ENCODE measurements around the gene AMFR. TPM values are rescaled to one million over a fixed set of nuclear protein-coding genes. Genes with fewer than 3 reads are reported as not detected.

AMFR gene
- total and polyA plus RNA-seq, 4 donors = 43.3 to 309 (median 98.4) TPM

DNA sequence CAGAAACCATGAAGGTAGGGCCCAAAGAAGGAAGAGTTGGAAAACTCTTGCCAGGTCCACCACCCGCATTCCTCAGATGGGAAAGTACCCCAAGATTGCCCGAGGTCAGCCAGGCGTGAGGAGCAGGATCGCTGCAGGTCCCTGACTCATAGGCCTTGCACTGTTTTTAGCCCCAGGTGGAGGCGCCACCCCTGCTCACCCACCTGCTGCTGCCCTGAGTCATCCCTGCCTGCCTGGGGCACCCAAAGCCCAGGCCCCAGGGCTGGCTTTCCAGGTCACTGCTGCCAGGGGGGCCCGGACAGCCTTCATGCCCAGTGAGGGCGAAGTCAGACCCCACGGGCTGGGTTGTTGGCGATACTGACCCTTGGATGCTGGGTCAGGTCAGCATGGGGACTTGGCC lies 100.9 kb downstream of the AMFR start:
- H3K27ac ChIP-seq (ENCODE audit: low read depth in 1 of 2, low read length in 2 of 2) = no peak overlapping the region
- H3K9me3 ChIP-seq (ENCODE audit: control insufficient read depth in 4 of 4, low read length in 3 of 4) = no peaks in the 10 kb centered on the region
- H3K27me3 ChIP-seq (ENCODE audit: control insufficient read depth in 4 of 4, insufficient read depth in 4 of 4, low read length in 3 of 4) = no peaks in the 10 kb centered on the region
- peaks cover 0 to 4% (median 1%) of the 10 kb centered on the region in 4 donors for H3K36me3 ChIP-seq (ENCODE audit: control insufficient read depth in 4 of 4, insufficient read depth in 3 of 4, low read depth in 1 of 4, low read length in 3 of 4)
- no peak for TF ChIP-seq SP1 (IDR thresholded peaks at IDR 0.05)
- TF ChIP-seq RXRA (IDR thresholded peaks at IDR 0.05) = no peak
- no peak for TF ChIP-seq YY1 (IDR thresholded peaks at IDR 0.05)
- no peak for TF ChIP-seq HNF4G (IDR thresholded peaks at IDR 0.05)
- no peak for TF ChIP-seq NR2F2 (IDR thresholded peaks at IDR 0.05)
- TF ChIP-seq FOXA1 (IDR thresholded peaks at IDR 0.05) = no peak
- no peak for TF ChIP-seq JUND (IDR thresholded peaks at IDR 0.05)
- TF ChIP-seq CTCF (IDR thresholded peaks at IDR 0.05; ENCODE audit: low read depth, low read length, missing input control) = no peak
- TF ChIP-seq, protein P1, sequence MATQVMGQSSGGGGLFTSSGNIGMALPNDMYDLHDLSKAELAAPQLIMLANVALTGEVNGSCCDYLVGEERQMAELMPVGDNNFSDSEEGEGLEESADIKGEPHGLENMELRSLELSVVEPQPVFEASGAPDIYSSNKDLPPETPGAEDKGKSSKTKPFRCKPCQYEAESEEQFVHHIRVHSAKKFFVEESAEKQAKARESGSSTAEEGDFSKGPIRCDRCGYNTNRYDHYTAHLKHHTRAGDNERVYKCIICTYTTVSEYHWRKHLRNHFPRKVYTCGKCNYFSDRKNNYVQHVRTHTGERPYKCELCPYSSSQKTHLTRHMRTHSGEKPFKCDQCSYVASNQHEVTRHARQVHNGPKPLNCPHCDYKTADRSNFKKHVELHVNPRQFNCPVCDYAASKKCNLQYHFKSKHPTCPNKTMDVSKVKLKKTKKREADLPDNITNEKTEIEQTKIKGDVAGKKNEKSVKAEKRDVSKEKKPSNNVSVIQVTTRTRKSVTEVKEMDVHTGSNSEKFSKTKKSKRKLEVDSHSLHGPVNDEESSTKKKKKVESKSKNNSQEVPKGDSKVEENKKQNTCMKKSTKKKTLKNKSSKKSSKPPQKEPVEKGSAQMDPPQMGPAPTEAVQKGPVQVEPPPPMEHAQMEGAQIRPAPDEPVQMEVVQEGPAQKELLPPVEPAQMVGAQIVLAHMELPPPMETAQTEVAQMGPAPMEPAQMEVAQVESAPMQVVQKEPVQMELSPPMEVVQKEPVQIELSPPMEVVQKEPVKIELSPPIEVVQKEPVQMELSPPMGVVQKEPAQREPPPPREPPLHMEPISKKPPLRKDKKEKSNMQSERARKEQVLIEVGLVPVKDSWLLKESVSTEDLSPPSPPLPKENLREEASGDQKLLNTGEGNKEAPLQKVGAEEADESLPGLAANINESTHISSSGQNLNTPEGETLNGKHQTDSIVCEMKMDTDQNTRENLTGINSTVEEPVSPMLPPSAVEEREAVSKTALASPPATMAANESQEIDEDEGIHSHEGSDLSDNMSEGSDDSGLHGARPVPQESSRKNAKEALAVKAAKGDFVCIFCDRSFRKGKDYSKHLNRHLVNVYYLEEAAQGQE (IDR thresholded peaks at IDR 0.05) = no peak
- DNase-seq (ENCODE audit: low spot score) = no peak
- WGBS = 94% methylated on average over 9 of the region's 9 CpGs
- no peak overlapping the region for H3K9ac ChIP-seq (ENCODE audit: low read depth in 1 of 2, low read length in 2 of 2)
- H3K4me1 ChIP-seq (ENCODE audit: control insufficient read depth in 4 of 4, insufficient read depth in 4 of 4, low read length in 3 of 4) = peaks cover 4 to 40% (median 20%) of the 10 kb centered on the region in 4 donors
- no peak overlapping the region for H3K4me3 ChIP-seq (ENCODE audit: low read depth in 1 of 3, low read length in 3 of 3)

DNA sequence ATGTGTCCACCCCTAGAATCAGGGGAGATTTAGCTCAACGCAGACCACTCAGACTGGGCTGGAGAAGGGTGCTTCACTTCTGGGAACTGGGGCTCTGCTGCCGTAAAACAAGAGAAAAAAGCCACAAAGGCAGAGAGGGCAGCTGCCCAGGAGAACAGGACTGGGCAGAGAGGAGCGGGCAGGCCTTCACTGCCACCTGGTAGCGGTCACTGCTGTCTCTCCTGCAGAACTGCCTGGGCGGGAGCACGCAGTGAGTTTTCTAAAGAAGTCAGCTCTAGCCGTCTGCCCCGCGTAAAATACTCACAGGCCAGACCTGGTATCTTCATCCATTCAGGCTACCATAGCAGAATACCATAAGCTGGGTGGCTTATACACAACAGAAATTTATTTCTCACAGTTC lies 103.8 kb downstream of the AMFR start:
- Histone ChIP-seq H3K4me1 (ENCODE audit: control insufficient read depth in 4 of 4, insufficient read depth in 4 of 4, low read length in 3 of 4) (peaks cover 0 to 22% (median 11%) of the 10 kb centered on the region in 4 donors), H3K9me3 (ENCODE audit: control insufficient read depth in 4 of 4, low read length in 3 of 4) (no peaks in the 10 kb centered on the region), H3K27ac (ENCODE audit: low read depth in 1 of 2, low read length in 2 of 2) (no peak overlapping the region), H3K9ac (ENCODE audit: low read depth in 1 of 2, low read length in 2 of 2) (no peak overlapping the region), H3K27me3 (ENCODE audit: control insufficient read depth in 4 of 4, insufficient read depth in 4 of 4, low read length in 3 of 4) (no peaks in the 10 kb centered on the region), H3K4me3 (ENCODE audit: low read depth in 1 of 3, low read length in 3 of 3) (no peak overlapping the region), H3K36me3 (ENCODE audit: control insufficient read depth in 4 of 4, insufficient read depth in 3 of 4, low read depth in 1 of 4, low read length in 3 of 4) (peaks cover 0 to 4% (median 0%) of the 10 kb centered on the region in 4 donors)
- DNase-seq (ENCODE audit: low spot score) = no peak
- TF ChIP-seq RXRA (IDR thresholded peaks at IDR 0.05) (no peak), CTCF (IDR thresholded peaks at IDR 0.05; ENCODE audit: low read depth, low read length, missing input control) (no peak)
- 90% methylated on average over 9 of the region's 9 CpGs for WGBS

Measured in liver (tissue), 9 donors.